K562 (cell line): Measurements from ENCODE around the gene SLC29A4. TPM values are rescaled to one million over a fixed set of nuclear protein-coding genes. Genes with fewer than 3 reads are reported as not detected.
"Not testable (repeated sequence)": the region's sequence is repeated elsewhere in the genome, so short reads cannot be mapped to it uniquely, and the experiment has no call there.

Experiments used
- ATAC-seq: fragments of 200-7000 bp; cut with Tn5 transposase; 3 replicates; pipeline ENCODE4 v1.9.1; 2020; ENCODE audit warnings: moderate library complexity
- BruUV-seq: library from RNA; stranded (reverse); fragments of 400-500 nt; replicated peaks from 2 replicates; lab custom pipeline; 2021; lab: Mats Ljungman, UMichigan
- CTCF ChIA-PET: fragments of 300-600 bp; formaldehyde crosslinking; extraction: SDS; loops from one replicate; lab custom pipeline; 2021; ENCODE audit warnings: low intra/inter-chr PET ratio; lab: Yijun Ruan, JAX
- POLR2A ChIA-PET: fragments of 300-600, 350-650 bp; sonication (Branson Sonifier 250); formaldehyde crosslinking; extraction: SDS; loops from one replicate; lab custom pipeline; 2021; ENCODE audit warnings: antibody characterized with exemption, inconsistent platforms; lab: Yijun Ruan, JAX
- DNase-seq, 4 experiments: peaks; one replicate each; pipeline versions ENCODE4 v3.0.0 to v3.0.0-alpha.2; 2011 to 2018; ENCODE audit warnings: low spot score in 3 of 4, mixed read lengths in 3 of 4; ENCODE audit errors: extremely low read depth in 1 of 4
- FAIRE-seq: peaks from 2 replicates; lab custom pipeline; 2011; peaks lifted over from hg19 to GRCh38; lab: Jason Lieb, UNC
- H2AFZ ChIP-seq: 2 replicates; pipeline ENCODE4 v1.6.0; 2011; ENCODE audit warnings: low read depth, low read length, control low read depth, inconsistent platforms
- H3K27ac ChIP-seq: fragments of 200-600 bp; 3 replicates; pipeline ENCODE4 v1.8.0; 2011; ENCODE audit warnings: low read depth, mild to moderate bottlenecking, control low read depth, inconsistent platforms, low read length, moderate library complexity, mixed read lengths; ENCODE audit errors: extremely low read depth
- H3K27me3 ChIP-seq, 2 experiments: fragments of 300-600 bp in 1 of 2; 2 replicates in 1 of 2; 3 replicates in 1 of 2; pipeline versions ENCODE4 v1.6.0 to v1.8.0; 2011; ENCODE audit warnings: inconsistent platforms in 2 of 2, low read length in 2 of 2, mild to moderate bottlenecking in 1 of 2, mixed read lengths in 1 of 2, moderate library complexity in 1 of 2; ENCODE audit not compliant: control insufficient read depth in 2 of 2, insufficient read depth in 2 of 2
- H3K36me3 ChIP-seq: fragments of 300-600 bp; 3 replicates; pipeline ENCODE4 v1.8.0; 2011; ENCODE audit warnings: mild to moderate bottlenecking, low read length, inconsistent platforms; ENCODE audit not compliant: control insufficient read depth, insufficient read depth
- H3K4me1 ChIP-seq, 2 experiments: fragments of 200-600 bp in 1 of 2; replicated peaks in 1 of 2; 2 replicates in 1 of 2; 3 replicates in 1 of 2; pipeline versions ENCODE4 v1.5.1 to v1.8.0; 2011; ENCODE audit warnings: inconsistent platforms in 2 of 2, low read length in 2 of 2, mild to moderate bottlenecking in 1 of 2, mixed read lengths in 1 of 2, moderate library complexity in 1 of 2; ENCODE audit not compliant: control insufficient read depth in 2 of 2, insufficient read depth in 2 of 2
- H3K4me2 ChIP-seq: 2 replicates; pipeline ENCODE4 v1.6.1; 2011; ENCODE audit warnings: low read length, control low read depth, inconsistent platforms, mixed read lengths; ENCODE audit not compliant: insufficient read depth
- H3K4me3 ChIP-seq: fragments of 200-600 bp; sonication (generic), shearing (Covaris generic); 2 replicates; pipeline ENCODE4 v1.5.1; 2016; ENCODE audit warnings: control low read depth, inconsistent platforms
- H3K79me2 ChIP-seq: fragments of 200-600 bp; 3 replicates; pipeline ENCODE4 v1.8.0; 2011; ENCODE audit warnings: low read length, inconsistent platforms; ENCODE audit not compliant: control insufficient read depth, insufficient read depth
- H3K9ac ChIP-seq, 2 experiments: 2 replicates each; pipeline versions ENCODE4 v1.6.0 to v1.6.1; 2011; ENCODE audit warnings: low read depth in 2 of 2, low read length in 2 of 2, control low read depth in 1 of 2, inconsistent platforms in 1 of 2, mild to moderate bottlenecking in 1 of 2, mixed read lengths in 1 of 2; ENCODE audit not compliant: insufficient read depth in 1 of 2
- H3K9me1 ChIP-seq: one replicate; pipeline ENCODE4 v1.6.0; 2011; ENCODE audit warnings: inconsistent platforms, mild to moderate bottlenecking, low read length, moderate library complexity; ENCODE audit not compliant: control insufficient read depth, insufficient read depth
- H3K9me3 ChIP-seq: replicated peaks from 2 replicates; pipeline ENCODE4 v1.5.1; 2011; ENCODE audit warnings: low read depth, low read length, inconsistent platforms; ENCODE audit not compliant: control insufficient read depth, insufficient read depth
- H4K20me1 ChIP-seq: replicated peaks from 2 replicates; pipeline ENCODE4 v1.6.1; 2011; ENCODE audit warnings: low read length, inconsistent platforms, mixed read lengths; ENCODE audit not compliant: control insufficient read depth, insufficient read depth
- SNRNP70 ChIP-seq: fragments of 200-400 bp; formaldehyde crosslinking; optimal IDR thresholded peaks from 2 replicates; pipeline ENCODE3; 2017; ENCODE audit warnings: low read depth, low read length
- ZFP30 ChIP-seq: fragments of 250-450 bp; sonication (Bioruptor Pico); IDR thresholded peaks from 2 replicates; pipeline ENCODE4 v1.8.0; 2022; ENCODE audit warnings: moderate library complexity, mild to moderate bottlenecking, inconsistent platforms, borderline replicate concordance
- WGBS: fragments of 100-300 bp; shearing (Covaris generic); methylation state at CpG from one replicate; pipeline ENCODE4 v1.1.6; 2016; ENCODE audit warnings: low coverage, mixed read lengths; ENCODE audit not compliant: insufficient coverage; ENCODE audit errors: missing lambda C conversion rate; 5-methylcytosine and 5-hydroxymethylcytosine counted together
- in situ Hi-C: fragments of 300-500 bp; cut with MboI; formaldehyde crosslinking; loops from 4 replicates; pipeline ENCODE4 v1.15.0; 2018; ENCODE audit warnings: inconsistent platforms, mixed read lengths
- intact Hi-C: fragments of 100-400 bp; cut with micrococcal nuclease; formaldehyde crosslinking; loops from 2 replicates; pipeline ENCODE4 v1.14.2; 2022
- polyA plus RNA-seq, 8 experiments: library from polyadenylated mRNA; depleted of rRNA in 4 of 8; stranded (reverse) in 5 of 8; unstranded in 3 of 8; fragments of >200 nt; fragmentation: Nextera tagmentation in 2 of 8; fragmentation: Illumina TruSeq in 1 of 8; extraction: Ambion mirVana in 2 of 8; extraction: Trizol in 1 of 8; gene quantifications; 2 replicates each; pipeline versions ENCODE4 v1.2.1 to v1.2.3, GENCODE V29; 2011 to 2014; ENCODE audit warnings: inconsistent platforms in 1 of 8, missing spikeins in 1 of 8
- total RNA-seq, 7 experiments: library from RNA; depleted of rRNA in 6 of 7; stranded (reverse); fragments of >200 nt in 6 of 7; fragmentation: Illumina TruSeq in 2 of 7; extraction: Trizol in 2 of 7; gene quantifications; 2 replicates each; pipeline versions ENCODE4 v1.2.1 to v1.2.3, GENCODE V29; 2011 to 2021; ENCODE audit warnings: low replicate concordance in 1 of 7
- TF ChIP-seq, protein P1 (sequence below): fragments of 250-450 bp; sonication (Bioruptor Pico); IDR thresholded peaks from 2 replicates; pipeline ENCODE4 v1.8.0; 2021; ENCODE audit warnings: moderate library complexity, mild to moderate bottlenecking, inconsistent platforms

The SLC29A4 gene
- total and polyA plus RNA-seq, 9 of the 15 experiments (the other 6 are each of a cell fraction or from before 2014, with no cell fraction given), result 0.01 to 1.2 (median 0.37) TPM

DNA sequence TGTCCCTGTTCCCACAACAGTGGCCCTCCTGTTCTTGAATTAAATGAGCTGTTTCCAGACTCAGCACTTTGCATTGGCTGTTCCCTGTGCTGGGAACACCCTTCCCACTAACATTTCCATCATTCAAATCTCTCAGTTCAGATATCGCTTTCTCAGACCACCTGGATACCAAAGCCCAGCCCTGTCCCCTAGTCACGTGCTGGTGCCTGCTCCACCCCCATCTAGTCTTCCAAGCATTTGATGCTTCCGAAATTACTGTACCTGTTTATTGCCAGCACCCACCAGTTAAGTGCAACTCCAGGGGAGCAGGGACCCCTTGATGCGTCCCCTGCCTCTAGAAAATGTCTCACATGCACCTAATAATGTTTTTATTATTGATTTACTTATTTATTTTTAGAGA lies 3.0 kb upstream of the SLC29A4 start:
- no peak overlapping the region for H3K9ac ChIP-seq
- no peak for DNase-seq
- H3K79me2 ChIP-seq, result no peaks in the 10 kb centered on the region
- H3K27me3 ChIP-seq, result peaks cover 8 to 27% of the 10 kb centered on the region in 2 experiments; a peak in 4 of 5 replicates
- CTCF ChIA-PET, result no interaction called here
- intact Hi-C loops (no loop called here), in situ Hi-C loops (no loop called here)
- POLR2A ChIA-PET, result no interaction called here
- peaks cover 0 to 28% of the 10 kb centered on the region in 2 experiments; a peak in 2 of 5 replicates for H3K4me1 ChIP-seq
- H3K9me1 ChIP-seq, result no peaks in the 10 kb centered on the region
- BruUV-seq, result no TSS peak
- H3K4me3 ChIP-seq, result no peak overlapping the region
- H3K9me3 ChIP-seq, result no peaks in the 10 kb centered on the region
- no peak for FAIRE-seq
- no peak overlapping the region for H2AFZ ChIP-seq
- no peak for TF ChIP-seq ZFP30
- TF ChIP-seq, protein P1, sequence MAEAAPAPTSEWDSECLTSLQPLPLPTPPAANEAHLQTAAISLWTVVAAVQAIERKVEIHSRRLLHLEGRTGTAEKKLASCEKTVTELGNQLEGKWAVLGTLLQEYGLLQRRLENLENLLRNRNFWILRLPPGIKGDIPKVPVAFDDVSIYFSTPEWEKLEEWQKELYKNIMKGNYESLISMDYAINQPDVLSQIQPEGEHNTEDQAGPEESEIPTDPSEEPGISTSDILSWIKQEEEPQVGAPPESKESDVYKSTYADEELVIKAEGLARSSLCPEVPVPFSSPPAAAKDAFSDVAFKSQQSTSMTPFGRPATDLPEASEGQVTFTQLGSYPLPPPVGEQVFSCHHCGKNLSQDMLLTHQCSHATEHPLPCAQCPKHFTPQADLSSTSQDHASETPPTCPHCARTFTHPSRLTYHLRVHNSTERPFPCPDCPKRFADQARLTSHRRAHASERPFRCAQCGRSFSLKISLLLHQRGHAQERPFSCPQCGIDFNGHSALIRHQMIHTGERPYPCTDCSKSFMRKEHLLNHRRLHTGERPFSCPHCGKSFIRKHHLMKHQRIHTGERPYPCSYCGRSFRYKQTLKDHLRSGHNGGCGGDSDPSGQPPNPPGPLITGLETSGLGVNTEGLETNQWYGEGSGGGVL, result no peak
- no peak for TF ChIP-seq SNRNP70
- TF ChIP-seq, all 486 proteins: peak for 0
- 15% methylated on average over 4 of the region's 4 CpGs for WGBS
- Histone ChIP-seq H3K36me3 (no peaks in the 10 kb centered on the region), H3K4me2 (no peak overlapping the region), H3K27ac (no peak overlapping the region), H4K20me1 (0 out of 2 replicates have a peak, but pooled peaks cover 3% of the 10 kb centered on the region)
- no peak for ATAC-seq

DNA sequence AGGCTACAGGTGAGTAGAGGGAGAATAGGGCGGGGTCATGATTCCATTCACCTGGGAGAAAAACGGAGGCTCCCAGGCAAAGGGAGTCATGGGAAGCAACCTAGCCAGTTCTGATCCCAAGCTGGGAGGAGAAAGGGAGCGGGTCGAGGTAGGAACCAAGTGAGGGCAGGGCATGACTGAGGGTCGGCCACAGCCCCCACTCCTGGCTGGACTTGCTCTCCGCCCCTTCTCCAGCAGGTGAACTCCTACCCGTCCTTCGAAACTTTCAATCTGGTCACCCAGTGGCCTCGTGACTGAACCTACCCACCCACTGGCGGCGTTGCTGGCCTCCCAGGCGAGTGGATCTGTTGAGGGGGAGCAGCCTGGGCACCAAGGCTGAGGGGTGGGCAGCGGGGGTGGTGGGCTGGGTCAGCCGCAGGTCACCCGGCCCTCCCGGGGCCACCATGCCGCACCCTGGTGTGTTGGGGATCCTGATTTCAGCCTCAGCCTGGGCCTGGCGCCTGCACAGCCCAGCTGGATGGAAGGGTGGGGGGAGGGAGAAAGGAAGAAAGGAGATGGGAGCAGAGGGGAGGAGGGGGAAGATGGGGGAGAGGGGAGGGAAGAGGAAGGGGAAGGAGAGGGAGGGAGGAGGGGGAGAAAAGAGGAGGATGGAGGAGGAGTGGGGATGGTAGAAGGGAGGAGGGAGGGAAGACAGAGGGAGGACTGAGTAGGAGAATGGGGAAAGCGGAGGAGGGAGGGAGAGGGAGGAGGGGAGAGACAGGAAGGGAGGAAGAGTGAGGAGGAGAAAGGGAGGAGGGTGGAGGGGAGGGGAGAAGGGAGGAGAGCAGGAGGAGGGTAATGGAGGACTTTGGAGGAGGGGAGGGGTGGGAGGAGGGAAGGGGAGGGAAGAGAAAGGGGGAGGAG lies 894 bp upstream of the SLC29A4 start:
- H3K27me3 ChIP-seq, result peaks cover 3 to 12% of the 10 kb centered on the region in 2 experiments; a peak in 3 of 5 replicates
- H3K36me3 ChIP-seq, H3K4me3 ChIP-seq, H3K27ac ChIP-seq, FAIRE-seq, H2AFZ ChIP-seq, H3K9me3 ChIP-seq, POLR2A ChIA-PET, BruUV-seq, H4K20me1 ChIP-seq, in situ Hi-C loops, H3K4me2 ChIP-seq, H3K9me1 ChIP-seq, intact Hi-C loops, DNase-seq, CTCF ChIA-PET, H3K79me2 ChIP-seq, H3K9ac ChIP-seq, ATAC-seq: not testable (repeated sequence)
- WGBS, result 9% methylated on average over 15 of the region's 19 CpGs
- H3K4me1 ChIP-seq, result peaks cover 0 to 16% of the 10 kb centered on the region in 2 experiments; a peak in 2 of 5 replicates
